Measurements from ENCODE around the gene CGGBP1.
A peak's percentile ranks its signal among the peaks of the same experiment; 100 is the strongest.
"Not testable (repeated sequence)": the region's sequence is repeated elsewhere in the genome, so short reads cannot be mapped to it uniquely, and the experiment has no call there.

The CGGBP1 gene

GRCh38 chr3:88033808-88034207 is 25.0 kb downstream of the CGGBP1 start:
- DNase-seq = no peak

GRCh38 chr3:88033079-88033478 is 25.7 kb downstream of the CGGBP1 start:
- no peak for DNase-seq

- DNase-seq = no peak
Observed at GRCh38 chr3:88032245-88032644, 26.6 kb downstream of the CGGBP1 start.

GRCh38 chr3:88031642-88032077 is 27.1 kb downstream of the CGGBP1 start:
- no peak for DNase-seq

DNA sequence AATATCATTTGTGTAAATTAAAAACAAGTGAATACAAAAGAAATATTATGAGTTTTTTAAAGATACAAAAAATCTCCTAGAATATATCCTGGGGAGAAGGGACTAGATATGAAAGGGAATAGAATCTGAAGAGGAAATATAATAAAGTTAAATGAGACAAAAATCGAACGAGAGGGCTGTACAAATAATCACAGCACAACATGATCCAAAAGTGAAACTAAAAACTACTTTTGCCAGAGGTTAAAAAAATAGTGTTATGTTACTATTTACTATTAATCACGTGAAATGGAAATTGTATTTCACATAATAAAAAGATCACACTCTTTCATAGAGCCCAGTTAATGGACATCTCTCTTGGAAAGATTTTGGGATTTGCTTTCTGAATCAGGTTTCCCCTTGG is 28.6 kb downstream of the CGGBP1 start:
- DNase-seq = no peak

GRCh38 chr3:88028876-88029275 is 29.9 kb downstream of the CGGBP1 start:
- no peak for DNase-seq

DNA sequence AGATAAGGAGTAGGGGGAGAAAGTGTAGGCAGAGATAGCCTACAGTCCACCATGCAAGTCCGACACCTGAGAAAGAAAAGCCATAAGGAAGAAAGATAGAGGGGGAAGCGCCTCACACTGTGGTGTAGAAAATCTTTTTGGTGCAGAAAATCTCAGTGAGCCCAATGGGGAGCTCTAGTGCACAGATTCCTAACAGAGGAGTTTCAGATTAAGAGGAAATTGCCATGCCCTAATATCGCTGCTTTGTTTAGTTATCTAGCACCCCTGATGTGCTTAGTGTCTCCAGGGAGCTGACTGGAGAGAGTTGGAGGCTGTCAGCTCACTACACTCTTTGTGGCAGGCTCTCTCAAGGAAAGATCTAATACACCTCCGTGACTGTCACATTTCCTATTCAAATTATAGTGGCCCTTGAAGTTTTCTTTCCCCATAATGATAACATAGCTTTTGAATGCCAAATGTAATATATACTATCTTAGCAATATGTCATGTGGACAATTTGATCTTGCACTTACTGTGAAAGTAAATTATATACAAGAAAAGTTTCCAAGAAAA is 33.7 kb downstream of the CGGBP1 start:
- no peak for DNase-seq

DNA sequence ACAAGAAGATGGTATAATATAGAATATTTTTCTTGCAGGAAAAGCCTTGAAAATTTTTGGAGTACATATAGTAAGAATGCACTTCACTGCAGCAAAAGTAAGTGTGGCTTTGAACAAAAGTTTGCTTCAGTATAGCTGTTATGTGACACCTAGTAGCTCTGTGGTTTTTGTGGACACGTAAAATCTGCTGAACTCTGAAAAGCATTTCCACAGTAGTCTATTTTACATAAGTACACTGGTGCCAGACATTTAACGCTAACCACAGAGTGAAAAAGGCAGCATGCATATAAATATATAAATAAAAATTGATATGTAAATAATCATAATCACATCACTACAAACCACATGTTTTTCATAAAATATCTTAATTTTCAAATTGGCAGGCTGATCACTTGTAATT is 39.8 kb downstream of the CGGBP1 start:
- DNase-seq = no peak

- DNase-seq = not testable (repeated sequence)
Observed at GRCh38 chr3:88015656-88016055, 43.1 kb downstream of the CGGBP1 start.

DNA sequence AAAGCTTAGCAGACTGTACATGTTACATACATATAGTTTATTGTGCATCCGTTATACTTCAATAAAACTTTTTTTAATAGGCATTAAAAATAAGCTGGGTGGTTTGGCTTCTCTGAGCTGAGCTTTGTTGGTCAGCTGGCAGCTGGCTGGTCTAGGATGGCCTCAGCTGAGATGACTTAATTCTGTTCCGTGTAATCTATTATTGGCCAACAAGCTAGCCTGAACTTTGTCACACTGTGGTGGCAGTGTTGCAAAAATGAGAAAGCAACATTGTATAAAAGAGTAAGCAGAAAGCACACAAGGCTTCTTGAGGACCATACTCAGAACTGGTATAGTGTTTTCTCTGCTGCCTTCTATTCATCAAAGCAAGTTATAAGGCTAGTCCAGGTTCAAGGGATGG is 45.2 kb downstream of the CGGBP1 start:
- no peak for DNase-seq

DNA sequence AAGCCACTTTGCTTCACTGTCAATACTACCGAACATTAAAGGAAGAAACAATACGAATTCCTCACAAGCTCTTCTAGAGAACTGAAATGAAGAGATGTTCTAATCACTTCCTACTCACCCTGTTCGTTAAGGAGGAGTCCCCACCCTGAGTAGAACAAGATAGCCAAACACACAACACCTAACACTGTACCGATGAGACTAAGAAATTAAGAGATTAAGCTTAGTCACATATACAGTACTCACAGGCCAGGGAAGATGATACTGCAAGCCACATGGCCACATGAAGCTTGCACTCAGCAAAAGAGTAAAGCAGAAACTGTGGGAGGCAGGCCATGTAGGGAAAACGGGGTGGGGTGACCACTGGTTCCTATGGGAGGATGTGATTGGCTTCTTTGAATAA is 48.0 kb downstream of the CGGBP1 start:
- DNase-seq = no peak

- no peak for DNase-seq
Observed at GRCh38 chr3:88009066-88009465, 49.7 kb downstream of the CGGBP1 start.

GRCh38 chr3:88005066-88005465 is 53.7 kb downstream of the CGGBP1 start:
- DNase-seq = peak in 1 of 2 experiments; percentile 3

DNA sequence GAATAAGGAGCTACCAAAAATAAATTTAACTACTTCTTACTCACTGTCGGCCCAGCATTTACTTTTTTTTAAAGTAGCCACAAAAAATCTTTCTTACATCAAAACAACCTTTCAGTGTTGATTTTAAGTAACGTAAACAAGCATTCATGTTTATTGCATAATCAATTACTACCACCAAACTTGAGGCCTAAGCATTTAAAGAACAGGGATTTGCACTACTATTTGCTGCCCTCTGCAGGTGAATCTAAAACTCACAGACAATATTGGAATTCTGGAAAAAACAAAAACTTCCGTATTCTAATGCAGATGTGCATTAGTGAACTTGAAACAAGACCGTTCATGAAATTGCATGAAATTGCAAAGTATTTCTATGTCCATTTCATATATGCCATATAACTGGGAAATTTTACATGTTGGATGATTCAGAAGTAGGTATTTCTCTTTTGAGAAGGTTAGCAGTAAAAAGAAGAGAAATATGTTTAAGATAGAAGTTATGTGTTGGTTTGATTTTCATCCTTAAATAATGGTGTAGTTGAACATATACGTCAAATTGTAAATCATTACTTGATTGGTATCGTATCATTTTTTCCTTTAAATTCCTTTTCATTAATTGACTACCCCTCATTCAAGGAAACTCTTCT is 55.6 kb downstream of the CGGBP1 start:
- peak; percentile 8 to 52 for DNase-seq

- DNase-seq = no peak
Observed at GRCh38 chr3:88002448-88002847, 56.4 kb downstream of the CGGBP1 start.

Measured in NCI-H446 (cell line).